H1 (cell line): Measurements from ENCODE around the gene CDK19. TPM values are rescaled to one million over a fixed set of nuclear protein-coding genes. Genes with fewer than 3 reads are reported as not detected.
A peak's percentile ranks its signal among the peaks of the same experiment; 100 is the strongest.

Experiments used
- CTCF ChIA-PET: fragments of 300-600 bp; sonication (Branson Sonifier 250); formaldehyde crosslinking; loops from one replicate; lab custom pipeline; 2021; ENCODE audit not compliant: partially characterized antibody; lab: Charles Lee
- POLR2A ChIA-PET: fragments of 300-600 bp; sonication (Branson Sonifier 250); formaldehyde crosslinking; loops from one replicate; lab custom pipeline; 2021; ENCODE audit warnings: inconsistent platforms; ENCODE audit not compliant: partially characterized antibody; lab: Charles Lee
- DNase-seq, 2 experiments: peaks; one replicate each; pipeline versions ENCODE4 v3.0.0 to v3.0.0-alpha.2; 2010 to 2022; ENCODE audit warnings: low spot score in 2 of 2, low read depth in 1 of 2, mixed read lengths in 1 of 2
- FAIRE-seq: peaks from 2 replicates; lab custom pipeline; 2011; peaks lifted over from hg19 to GRCh38; lab: Jason Lieb, UNC
- H2AFZ ChIP-seq: 2 replicates; pipeline ENCODE4 v1.8.1; 2012; ENCODE audit warnings: low read length, inconsistent platforms
- H2AK5ac ChIP-seq: 2 replicates; pipeline ENCODE4 v1.6.1; 2013; ENCODE audit warnings: low read depth, low read length
- H2BK120ac ChIP-seq: replicated peaks from 2 replicates; pipeline ENCODE3; 2013; ENCODE audit warnings: low read depth, low read length, inconsistent platforms
- H2BK12ac ChIP-seq: 2 replicates; pipeline ENCODE4 v1.6.1; 2013; ENCODE audit warnings: low read depth, low read length
- H2BK15ac ChIP-seq: 2 replicates; pipeline ENCODE4 v1.6.1; 2013; ENCODE audit warnings: low read length
- H2BK20ac ChIP-seq: 2 replicates; pipeline ENCODE4 v1.6.1; 2013; ENCODE audit warnings: low read length
- H2BK5ac ChIP-seq: 2 replicates; pipeline ENCODE4 v1.6.1; 2013; ENCODE audit warnings: low read depth, low read length
- H3K14ac ChIP-seq: 2 replicates; pipeline ENCODE4 v1.6.1; 2013; ENCODE audit warnings: inconsistent platforms; ENCODE audit not compliant: insufficient read length
- H3K18ac ChIP-seq: 2 replicates; pipeline ENCODE4 v1.6.1; 2013; ENCODE audit warnings: low read length; ENCODE audit errors: extremely low read depth
- H3K23ac ChIP-seq: 2 replicates; pipeline ENCODE4 v1.6.1; 2013; ENCODE audit warnings: inconsistent platforms; ENCODE audit not compliant: insufficient read length
- H3K23me2 ChIP-seq: 2 replicates; pipeline ENCODE4 v1.6.1; 2013; ENCODE audit warnings: low read depth, low read length
- H3K27ac ChIP-seq: 2 replicates; pipeline ENCODE4 v1.6.1; 2011; ENCODE audit warnings: low read depth, low read length, inconsistent platforms
- H3K27me3 ChIP-seq, 4 experiments: replicated peaks in 1 of 4; 1 replicate in 1 of 4; 2 replicates in 3 of 4; pipeline versions ENCODE4 v1.6.1 to v1.8.1; 2011 to 2013; ENCODE audit warnings: low read length in 3 of 4, mild to moderate bottlenecking in 3 of 4, inconsistent platforms in 2 of 4, mixed read lengths in 2 of 4, moderate library complexity in 1 of 4; ENCODE audit not compliant: control insufficient read depth in 3 of 4, insufficient read depth in 3 of 4; ENCODE audit errors: extremely low read depth in 1 of 4
- H3K36me3 ChIP-seq, 4 experiments: 2 replicates each; pipeline versions ENCODE4 v1.6.1 to v1.8.1; 2011 to 2013; ENCODE audit warnings: mild to moderate bottlenecking in 4 of 4, low read length in 3 of 4, moderate library complexity in 2 of 4, control low read depth in 1 of 4, inconsistent platforms in 1 of 4; ENCODE audit not compliant: insufficient read depth in 4 of 4, control insufficient read depth in 2 of 4
- H3K4ac ChIP-seq: replicated peaks from 2 replicates; pipeline ENCODE3; 2013; ENCODE audit warnings: low read length, low read depth, mixed read lengths, inconsistent platforms; ENCODE audit not compliant: insufficient read length
- H3K4me1 ChIP-seq, 4 experiments: replicated peaks in 1 of 4; 1 replicate in 1 of 4; 2 replicates in 3 of 4; pipeline versions ENCODE4 v1.6.1 to v1.8.1; 2011 to 2013; ENCODE audit warnings: low read length in 3 of 4, inconsistent platforms in 2 of 4, mixed read lengths in 1 of 4; ENCODE audit not compliant: insufficient read depth in 4 of 4, control insufficient read depth in 3 of 4
- H3K4me2 ChIP-seq, 2 experiments: 2 replicates each; pipeline versions ENCODE4 v1.6.1 to v1.8.1; 2011 to 2013; ENCODE audit warnings: low read depth in 2 of 2, low read length in 2 of 2, control low read depth in 1 of 2, inconsistent platforms in 1 of 2, mild to moderate bottlenecking in 1 of 2; ENCODE audit not compliant: insufficient read depth in 1 of 2
- H3K4me3 ChIP-seq, 4 experiments: fragments of 200-600, 300-600 bp in 1 of 4; sonication (generic), shearing (Covaris generic), sonication (Bioruptor Twin) in 1 of 4; 2 replicates each; pipeline versions ENCODE4 v1.5.1 to v1.8.1; 2011 to 2016; ENCODE audit warnings: low read length in 4 of 4, low read depth in 3 of 4, control low read depth in 2 of 4, inconsistent platforms in 2 of 4, mild to moderate bottlenecking in 2 of 4, mixed read lengths in 1 of 4, moderate library complexity in 1 of 4; ENCODE audit not compliant: insufficient read depth in 2 of 4; ENCODE audit errors: extremely low read depth in 1 of 4
- H3K56ac ChIP-seq: replicated peaks from 2 replicates; pipeline ENCODE3; 2013; ENCODE audit warnings: low read depth, mild to moderate bottlenecking, mixed read lengths, low read length, inconsistent platforms; ENCODE audit not compliant: insufficient read length
- H3K79me1 ChIP-seq: 2 replicates; pipeline ENCODE4 v1.6.1; 2013; ENCODE audit warnings: low read depth, low read length, control low read depth
- H3K79me2 ChIP-seq, 2 experiments: 2 replicates each; pipeline versions ENCODE4 v1.6.1 to v1.8.1; 2012 to 2013; ENCODE audit warnings: low read length in 2 of 2, mild to moderate bottlenecking in 2 of 2, inconsistent platforms in 1 of 2; ENCODE audit not compliant: insufficient read depth in 2 of 2, control insufficient read depth in 1 of 2
- H3K9ac ChIP-seq, 4 experiments: replicated peaks in 1 of 4; 1 replicate in 1 of 4; 2 replicates in 3 of 4; pipeline versions ENCODE4 v1.6.1 to v1.8.1; 2011 to 2013; ENCODE audit warnings: low read depth in 3 of 4, low read length in 3 of 4, control low read depth in 2 of 4, mild to moderate bottlenecking in 2 of 4, moderate library complexity in 2 of 4, inconsistent platforms in 1 of 4; ENCODE audit errors: extremely low read depth in 1 of 4
- H3K9me3 ChIP-seq, 2 experiments: 2 replicates each; pipeline versions ENCODE4 v1.6.1 to v1.8.1; 2012 to 2013; ENCODE audit warnings: mild to moderate bottlenecking in 2 of 2, moderate library complexity in 2 of 2, control low read depth in 1 of 2, inconsistent platforms in 1 of 2, low read depth in 1 of 2, low read length in 1 of 2, mixed read lengths in 1 of 2; ENCODE audit not compliant: insufficient read depth in 2 of 2
- H4K20me1 ChIP-seq, 2 experiments: replicated peaks in 1 of 2; 2 replicates each; pipeline versions ENCODE3 to v1.8.1; 2011 to 2013; ENCODE audit warnings: inconsistent platforms in 2 of 2, low read length in 2 of 2, mild to moderate bottlenecking in 1 of 2; ENCODE audit not compliant: insufficient read depth in 2 of 2, control insufficient read depth in 1 of 2
- H4K5ac ChIP-seq: 2 replicates; pipeline ENCODE4 v1.6.1; 2013; ENCODE audit warnings: low read length, low read depth, mixed read lengths, inconsistent platforms; ENCODE audit not compliant: insufficient read length
- H4K8ac ChIP-seq: 2 replicates; pipeline ENCODE4 v1.8.0; 2013; ENCODE audit warnings: mild to moderate bottlenecking, moderate library complexity, low read length, inconsistent platforms; ENCODE audit not compliant: insufficient read depth; ENCODE audit errors: extremely low read depth
- H4K91ac ChIP-seq: replicated peaks from 2 replicates; pipeline ENCODE3; 2013; ENCODE audit warnings: low read length, mixed read lengths, inconsistent platforms; ENCODE audit not compliant: insufficient read length
- RAD21 ChIP-seq, 2 experiments: IDR thresholded peaks in 1 of 2; conservative IDR thresholded peaks in 1 of 2; 2 replicates each; pipeline ENCODE4 v1.6.1; 2011; ENCODE audit warnings: low read depth in 2 of 2, low read length in 2 of 2, improper control_type of control experiment in 1 of 2, inconsistent platforms in 1 of 2, mild to moderate bottlenecking in 1 of 2, moderate library complexity in 1 of 2
- SRF ChIP-seq: IDR thresholded peaks from 2 replicates; pipeline ENCODE4 v1.6.1; 2011; ENCODE audit warnings: mild to moderate bottlenecking, low read depth, low read length, moderate library complexity
- WGBS, 2 experiments: shearing (Covaris generic) in 1 of 2; methylation state at CpG; one replicate each; pipeline versions ENCODE4 v1.1.6 to v1.1.7; 2013 to 2015; ENCODE audit warnings: low lambda C conversion rate in 2 of 2, mixed read lengths in 2 of 2, inconsistent platforms in 1 of 2, low coverage in 1 of 2, missing lambda C conversion rate in 1 of 2; ENCODE audit not compliant: insufficient replicate concordance in 2 of 2, insufficient coverage in 1 of 2, insufficient read length in 1 of 2; ENCODE audit errors: extremely low coverage in 1 of 2, missing lambda C conversion rate in 1 of 2; 5-methylcytosine and 5-hydroxymethylcytosine counted together
- polyA plus RNA-seq, 7 experiments: library from polyadenylated mRNA; depleted of rRNA in 3 of 7; stranded (reverse) in 5 of 7; unstranded in 2 of 7; fragments of >200 nt in 5 of 7; fragments of 200-250 nt in 2 of 7; gene quantifications; 1 replicate in 5 of 7; 2 replicates in 1 of 7; 4 replicates in 1 of 7; pipeline versions ENCODE4 v1.2.1 to v1.2.3, GENCODE V29; 2011 to 2013; ENCODE audit warnings: missing spikeins in 2 of 7, mixed read lengths in 2 of 7
- total RNA-seq: library from RNA; stranded (reverse); fragmentation: NEBNext Ultra II Directional; extraction: Animal tissue kit (Norgen Biotek cat#: 25700); gene quantifications from 2 replicates; pipeline ENCODE4 v1.2.1, GENCODE V29; 2021
- TF ChIP-seq, protein P1 (sequence below), 3 experiments: IDR thresholded peaks; 1 replicate in 2 of 3; 2 replicates in 1 of 3; pipeline versions ENCODE4 v1.5.1 to v1.6.1; 2011; ENCODE audit warnings: low read length in 3 of 3, mild to moderate bottlenecking in 3 of 3, inconsistent platforms in 2 of 3, low read depth in 1 of 3, moderate library complexity in 1 of 3; ENCODE audit not compliant: insufficient read depth in 1 of 3; ENCODE audit errors: control extremely low read depth in 1 of 3

CDK19 gene
- total and polyA plus RNA-seq, 2 of the 8 experiments (the other 6 are each of a cell fraction or from before 2014, with no cell fraction given), result 4.9 to 12.6 TPM

DNA sequence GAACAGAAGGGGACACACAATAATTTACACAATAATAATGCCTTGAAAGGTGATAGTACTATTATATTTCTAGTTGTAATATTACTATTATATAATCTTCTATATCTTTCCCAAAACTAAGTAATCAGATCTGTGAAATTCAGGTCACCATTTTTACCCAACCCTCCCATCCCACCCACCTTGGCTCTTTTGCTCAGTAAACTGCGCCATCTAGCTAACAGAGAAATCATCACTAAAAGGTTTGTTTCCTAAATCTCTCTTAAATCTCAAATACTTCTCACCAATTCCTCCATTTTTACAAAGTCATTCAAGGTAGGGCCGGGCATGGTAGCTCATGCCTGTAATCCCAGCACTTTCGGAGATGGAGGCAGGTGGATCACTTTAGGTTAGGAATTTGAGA lies 83.4 kb downstream of the CDK19 start:
- H3K27ac ChIP-seq, result no peak overlapping the region
- no peak overlapping the region for H4K8ac ChIP-seq
- H3K9ac ChIP-seq, result no peak overlapping the region
- TF ChIP-seq SRF (no peak), RAD21 (IDR thresholded peaks at IDR 0.05 in 1 of 2, conservative IDR thresholded peaks at IDR 0.05 in 1 of 2; ENCODE audit: low read depth in 2 of 2, low read length in 2 of 2) (peak; percentile 42 to 54)
- TF ChIP-seq, protein P1, sequence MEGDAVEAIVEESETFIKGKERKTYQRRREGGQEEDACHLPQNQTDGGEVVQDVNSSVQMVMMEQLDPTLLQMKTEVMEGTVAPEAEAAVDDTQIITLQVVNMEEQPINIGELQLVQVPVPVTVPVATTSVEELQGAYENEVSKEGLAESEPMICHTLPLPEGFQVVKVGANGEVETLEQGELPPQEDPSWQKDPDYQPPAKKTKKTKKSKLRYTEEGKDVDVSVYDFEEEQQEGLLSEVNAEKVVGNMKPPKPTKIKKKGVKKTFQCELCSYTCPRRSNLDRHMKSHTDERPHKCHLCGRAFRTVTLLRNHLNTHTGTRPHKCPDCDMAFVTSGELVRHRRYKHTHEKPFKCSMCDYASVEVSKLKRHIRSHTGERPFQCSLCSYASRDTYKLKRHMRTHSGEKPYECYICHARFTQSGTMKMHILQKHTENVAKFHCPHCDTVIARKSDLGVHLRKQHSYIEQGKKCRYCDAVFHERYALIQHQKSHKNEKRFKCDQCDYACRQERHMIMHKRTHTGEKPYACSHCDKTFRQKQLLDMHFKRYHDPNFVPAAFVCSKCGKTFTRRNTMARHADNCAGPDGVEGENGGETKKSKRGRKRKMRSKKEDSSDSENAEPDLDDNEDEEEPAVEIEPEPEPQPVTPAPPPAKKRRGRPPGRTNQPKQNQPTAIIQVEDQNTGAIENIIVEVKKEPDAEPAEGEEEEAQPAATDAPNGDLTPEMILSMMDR (IDR thresholded peaks at IDR 0.05; ENCODE audit: control extremely low read depth in 1 of 3, insufficient read depth in 1 of 3, low read depth in 1 of 3, low read length in 3 of 3), result peak in 1 of 3 experiments; percentile 3; a peak in 1 of 4 replicates
- H3K23ac ChIP-seq, result no peak overlapping the region
- no peaks in the 10 kb centered on the region for H3K79me1 ChIP-seq
- no peak overlapping the region for H3K4me2 ChIP-seq
- H3K36me3 ChIP-seq, result no peaks in the 10 kb centered on the region; a peak in 2 of 8 replicates
- DNase-seq, result no peak
- H3K4me1 ChIP-seq, result no peaks in the 10 kb centered on the region
- no peaks in the 10 kb centered on the region for H3K9me3 ChIP-seq
- H3K18ac ChIP-seq, result no peak overlapping the region
- H2BK5ac ChIP-seq, result no peak overlapping the region
- WGBS, 2 experiments, result 87% methylated on average over 3 of the region's 3 CpGs; no CpG with 5 or more reads in 1 of the 2 experiments
- no peak for FAIRE-seq
- no peak overlapping the region for H4K5ac ChIP-seq
- H4K20me1 ChIP-seq, result no peaks in the 10 kb centered on the region
- H3K23me2 ChIP-seq, result no peaks in the 10 kb centered on the region; the same call in 1 of the 2 replicates
- no peak overlapping the region for H2BK120ac ChIP-seq
- no peak overlapping the region for H2BK15ac ChIP-seq
- no peak overlapping the region for H3K56ac ChIP-seq
- H3K4me3 ChIP-seq, result no peak overlapping the region
- H3K27me3 ChIP-seq, result no peaks in the 10 kb centered on the region
- ChIA-PET CTCF (interaction anchor here (0.6 to 2.1 kb wide), 9 partner anchors 43 to 911 kb away, joined by 3 to 6 read pairs (median 3); no protein-coding TSS in a partner anchor), POLR2A (interaction anchor here (0.6 kb wide), 1 partner anchor 95 kb away, joined by 3 read pairs; no protein-coding TSS in a partner anchor)
- no peak overlapping the region for H3K4ac ChIP-seq
- H3K14ac ChIP-seq, result no peak overlapping the region
- no peak overlapping the region for H2AK5ac ChIP-seq
- no peak overlapping the region for H2BK12ac ChIP-seq
- H4K91ac ChIP-seq, result no peak overlapping the region
- no peak overlapping the region for H2BK20ac ChIP-seq
- H2AFZ ChIP-seq, result no peak overlapping the region
- no peaks in the 10 kb centered on the region for H3K79me2 ChIP-seq
